HG02798 (cell line): ENCODE results near the gene DNAI1.

ENCODE experiments used
- ATAC-seq: cut with Tn5 transposase; IDR thresholded peaks from one replicate; pipeline ENCODE4 v1.9.1; 2021; ENCODE audit warnings: mild to moderate bottlenecking; ENCODE audit not compliant: unreplicated experiment, poor library complexity

Gene DNAI1

GRCh38 chr9:34555500-34555899 lies 96.9 kb downstream of the DNAI1 start:
- ATAC-seq, result no peak

- ATAC-seq, result no peak
These were observed 97.4 kb downstream of the DNAI1 start for GRCh38 chr9:34555936-34556525.

GRCh38 chr9:34556949-34557348 lies 98.3 kb downstream of the DNAI1 start:
- ATAC-seq, result no peak

- no peak for ATAC-seq
These were observed 99.1 kb downstream of the DNAI1 start for GRCh38 chr9:34557426-34558321.

- no peak for ATAC-seq
These were observed 99.8 kb downstream of the DNAI1 start for GRCh38 chr9:34558364-34558763.

GRCh38 chr9:34558919-34559623 lies 100.5 kb downstream of the DNAI1 start:
- ATAC-seq, result no peak

GRCh38 chr9:34559624-34560455 lies 101.2 kb downstream of the DNAI1 start:
- no peak for ATAC-seq

GRCh38 chr9:34560599-34561214 lies 102.1 kb downstream of the DNAI1 start:
- no peak for ATAC-seq

GRCh38 chr9:34562135-34562745 lies 103.6 kb downstream of the DNAI1 start:
- no peak for ATAC-seq

GRCh38 chr9:34563262-34563661 lies 104.7 kb downstream of the DNAI1 start:
- no peak for ATAC-seq

- no peak for ATAC-seq
These were observed 106.0 kb downstream of the DNAI1 start for GRCh38 chr9:34564617-34565016.

GRCh38 chr9:34565856-34566255 lies 107.3 kb downstream of the DNAI1 start:
- no peak for ATAC-seq

- ATAC-seq, result no peak
These were observed 107.7 kb downstream of the DNAI1 start for GRCh38 chr9:34566322-34566721.

- no peak for ATAC-seq
These were observed 108.4 kb downstream of the DNAI1 start for GRCh38 chr9:34566972-34567371.

GRCh38 chr9:34568133-34568532 lies 109.5 kb downstream of the DNAI1 start:
- no peak for ATAC-seq

GRCh38 chr9:34568774-34569173 lies 110.2 kb downstream of the DNAI1 start:
- no peak for ATAC-seq

GRCh38 chr9:34570376-34570775 lies 111.8 kb downstream of the DNAI1 start:
- no peak for ATAC-seq
